KMS-11 (cell line): Measurements from ENCODE around the gene FOXE3.

Source experiments
- H2AFZ ChIP-seq: fragments of 200-600 bp; sonication (generic); 2 replicates; pipeline ENCODE4 v1.6.1; 2016; ENCODE audit warnings: antibody characterized with exemption, mixed run types, low read depth
- H3K27ac ChIP-seq: fragments of 200-600 bp; sonication (generic); 2 replicates; pipeline ENCODE4 v1.6.1; 2016; ENCODE audit warnings: mild to moderate bottlenecking, mixed run types
- H3K27me3 ChIP-seq: fragments of 200-600 bp; sonication (generic); 2 replicates; pipeline ENCODE4 v1.6.1; 2017; ENCODE audit warnings: mild to moderate bottlenecking, low read depth, mixed run types, moderate library complexity; ENCODE audit not compliant: insufficient read depth
- H3K36me3 ChIP-seq: fragments of 200-600 bp; sonication (generic); 2 replicates; pipeline ENCODE4 v1.6.1; 2017; ENCODE audit warnings: mild to moderate bottlenecking, mixed run types; ENCODE audit not compliant: insufficient read depth
- H3K4me1 ChIP-seq: fragments of 200-600 bp; sonication (generic); 2 replicates; pipeline ENCODE4 v1.6.1; 2016; ENCODE audit warnings: mild to moderate bottlenecking, low read depth, mixed run types; ENCODE audit not compliant: poor library complexity, severe bottlenecking
- H3K4me2 ChIP-seq: fragments of 200-600 bp; sonication (generic); 2 replicates; pipeline ENCODE4 v1.7.0; 2016; ENCODE audit warnings: mild to moderate bottlenecking, mixed run types
- H3K4me3 ChIP-seq: fragments of 200-600 bp; sonication (generic); IDR thresholded peaks from 2 replicates; pipeline ENCODE4 v1.6.1; 2017; ENCODE audit warnings: low read depth, low read length, mixed read lengths; ENCODE audit not compliant: insufficient read depth
- H3K79me2 ChIP-seq: fragments of 200-600 bp; sonication (generic); 2 replicates; pipeline ENCODE4 v1.6.1; 2016; ENCODE audit warnings: low read depth, mixed run types; ENCODE audit not compliant: insufficient read depth
- H3K9ac ChIP-seq: fragments of 200-600 bp; sonication (generic); 2 replicates; pipeline ENCODE4 v1.6.1; 2016; ENCODE audit warnings: mild to moderate bottlenecking, mixed run types
- H4K20me1 ChIP-seq: fragments of 200-600 bp; sonication (generic); 2 replicates; pipeline ENCODE4 v1.6.1; 2016; ENCODE audit warnings: mild to moderate bottlenecking, mixed run types; ENCODE audit not compliant: insufficient read depth
- CTCF ChIP-seq: fragments of 200-600 bp; sonication (generic); conservative IDR thresholded peaks from 2 replicates; pipeline ENCODE4 v1.6.1; 2017; ENCODE audit warnings: low read depth, mild to moderate bottlenecking, antibody characterized with exemption, low read length, moderate library complexity, mixed read lengths

The FOXE3 gene

GRCh38 chr1:47396671-47397196 lies 19.4 kb upstream of the FOXE3 start:
- no peak for TF ChIP-seq CTCF
- H4K20me1 ChIP-seq: no peaks in the 10 kb centered on the region
- H3K27me3 ChIP-seq: no peaks in the 10 kb centered on the region
- no peak overlapping the region for H3K4me2 ChIP-seq
- no peak overlapping the region for H2AFZ ChIP-seq
- H3K4me1 ChIP-seq: no peaks in the 10 kb centered on the region
- H3K9ac ChIP-seq: no peak overlapping the region
- no peak overlapping the region for H3K27ac ChIP-seq
- H3K79me2 ChIP-seq: no peaks in the 10 kb centered on the region
- H3K4me3 ChIP-seq: no peak overlapping the region
- no peaks in the 10 kb centered on the region for H3K36me3 ChIP-seq

GRCh38 chr1:47399138-47399845 lies 16.8 kb upstream of the FOXE3 start:
- no peaks in the 10 kb centered on the region for H3K36me3 ChIP-seq
- H4K20me1 ChIP-seq: no peaks in the 10 kb centered on the region
- H3K27me3 ChIP-seq: no peaks in the 10 kb centered on the region
- H3K4me1 ChIP-seq: no peaks in the 10 kb centered on the region
- no peak overlapping the region for H2AFZ ChIP-seq
- H3K27ac ChIP-seq: no peak overlapping the region
- no peak overlapping the region for H3K9ac ChIP-seq
- TF ChIP-seq CTCF: no peak
- no peak overlapping the region for H3K4me3 ChIP-seq
- H3K4me2 ChIP-seq: no peak overlapping the region
- H3K79me2 ChIP-seq: no peaks in the 10 kb centered on the region

GRCh38 chr1:47399846-47400155 lies 16.3 kb upstream of the FOXE3 start:
- no peaks in the 10 kb centered on the region for H3K27me3 ChIP-seq
- H3K27ac ChIP-seq: no peak overlapping the region
- H2AFZ ChIP-seq: no peak overlapping the region
- no peaks in the 10 kb centered on the region for H4K20me1 ChIP-seq
- H3K4me2 ChIP-seq: no peak overlapping the region
- H3K9ac ChIP-seq: no peak overlapping the region
- no peaks in the 10 kb centered on the region for H3K79me2 ChIP-seq
- no peak overlapping the region for H3K4me3 ChIP-seq
- H3K36me3 ChIP-seq: no peaks in the 10 kb centered on the region
- H3K4me1 ChIP-seq: no peaks in the 10 kb centered on the region
- TF ChIP-seq CTCF: no peak

- no peak overlapping the region for H2AFZ ChIP-seq
- H3K27ac ChIP-seq: no peak overlapping the region
- no peaks in the 10 kb centered on the region for H3K79me2 ChIP-seq
- H3K4me1 ChIP-seq: no peaks in the 10 kb centered on the region
- TF ChIP-seq CTCF: no peak
- H3K27me3 ChIP-seq: no peaks in the 10 kb centered on the region
- H3K9ac ChIP-seq: no peak overlapping the region
- H3K4me3 ChIP-seq: no peak overlapping the region
- no peak overlapping the region for H3K4me2 ChIP-seq
- no peaks in the 10 kb centered on the region for H4K20me1 ChIP-seq
- no peaks in the 10 kb centered on the region for H3K36me3 ChIP-seq
Observed at GRCh38 chr1:47401761-47402160, 14.3 kb upstream of the FOXE3 start.
